Endothelial cell of umbilical vein (primary cell): ENCODE results near the gene LZTS2. TPM values are rescaled to one million over a fixed set of nuclear protein-coding genes. Genes with fewer than 3 reads are reported as not detected.

Experiments used
- BruUV-seq: library from RNA; stranded (reverse); fragments of 400-500 nt; replicated peaks from 2 replicates; lab custom pipeline; 2021; lab: Mats Ljungman, UMichigan
- CTCF ChIA-PET: fragments of 300-600, 350-600 bp; sonication (Branson Sonifier 250); formaldehyde crosslinking; loops from one replicate; lab custom pipeline; 2021; ENCODE audit warnings: antibody characterized with exemption, inconsistent platforms; lab: Charles Lee
- POLR2A ChIA-PET: fragments of 300-600, 350-600 bp; sonication (Branson Sonifier 250); formaldehyde crosslinking; loops from one replicate; lab custom pipeline; 2021; ENCODE audit warnings: antibody characterized with exemption, inconsistent platforms; lab: Charles Lee
- DNase-seq: peaks from one replicate; pipeline ENCODE4 v3.0.0-alpha.2; 2011; ENCODE audit warnings: low read depth, low spot score
- FAIRE-seq: peaks from 2 replicates; lab custom pipeline; 2011; peaks lifted over from hg19 to GRCh38; lab: Jason Lieb, UNC
- H2AFZ ChIP-seq: 2 replicates; pipeline ENCODE4 v1.6.0; 2012; ENCODE audit warnings: low read depth, low read length, control low read depth, inconsistent platforms
- H3K27ac ChIP-seq: 2 replicates; pipeline ENCODE4 v1.5.1; 2011; ENCODE audit warnings: low read depth, mild to moderate bottlenecking, control low read depth, low read length, moderate library complexity; ENCODE audit not compliant: insufficient read depth
- H3K27me3 ChIP-seq, 2 experiments: 2 replicates each; pipeline versions ENCODE4 v1.6.0 to v1.6.1; 2011; ENCODE audit warnings: low read length in 2 of 2, mixed read lengths in 1 of 2; ENCODE audit not compliant: control insufficient read depth in 2 of 2, insufficient read depth in 2 of 2
- H3K36me3 ChIP-seq, 2 experiments: 2 replicates in 1 of 2; 3 replicates in 1 of 2; pipeline ENCODE4 v1.5.1; 2011; ENCODE audit warnings: low read length in 2 of 2, mild to moderate bottlenecking in 1 of 2, moderate library complexity in 1 of 2; ENCODE audit not compliant: control insufficient read depth in 2 of 2, insufficient read depth in 2 of 2; ENCODE audit errors: extremely low read depth in 1 of 2
- H3K4me1 ChIP-seq: 3 replicates; pipeline ENCODE4 v1.5.1; 2011; ENCODE audit warnings: mild to moderate bottlenecking, low read length; ENCODE audit not compliant: control insufficient read depth, insufficient read depth; ENCODE audit errors: extremely low read depth
- H3K4me2 ChIP-seq: 2 replicates; pipeline ENCODE4 v1.6.1; 2011; ENCODE audit warnings: low read length, control low read depth, mixed read lengths; ENCODE audit not compliant: insufficient read depth
- H3K4me3 ChIP-seq, 3 experiments: fragments of 200-600 bp in 1 of 3; sonication (generic), shearing (Covaris generic) in 1 of 3; replicated peaks in 1 of 3; 2 replicates each; pipeline ENCODE4 v1.5.1; 2011 to 2016; ENCODE audit warnings: control low read depth in 3 of 3, low read length in 3 of 3, mild to moderate bottlenecking in 2 of 3, inconsistent platforms in 1 of 3, low read depth in 1 of 3, moderate library complexity in 1 of 3; ENCODE audit not compliant: insufficient read depth in 1 of 3
- H3K79me2 ChIP-seq: 2 replicates; pipeline ENCODE4 v1.6.0; 2012; ENCODE audit warnings: low read length, inconsistent platforms; ENCODE audit not compliant: control insufficient read depth, insufficient read depth
- H3K9ac ChIP-seq: replicated peaks from 2 replicates; pipeline ENCODE3; 2011; ENCODE audit warnings: low read length, control low read depth; ENCODE audit not compliant: insufficient read depth; ENCODE audit errors: extremely low read depth
- H3K9me1 ChIP-seq: replicated peaks from 3 replicates; pipeline ENCODE4 v1.6.0; 2011; ENCODE audit warnings: mild to moderate bottlenecking, low read length; ENCODE audit not compliant: control insufficient read depth, insufficient read depth; ENCODE audit errors: extremely low read depth
- H3K9me3 ChIP-seq: replicated peaks from 2 replicates; pipeline ENCODE4 v1.5.1; 2012; ENCODE audit warnings: low read length, inconsistent platforms; ENCODE audit not compliant: control insufficient read depth, insufficient read depth
- H4K20me1 ChIP-seq: replicated peaks from 2 replicates; pipeline ENCODE3; 2011; ENCODE audit warnings: mild to moderate bottlenecking, low read length; ENCODE audit not compliant: control insufficient read depth, insufficient read depth; ENCODE audit errors: extremely low read depth
- CTCF ChIP-seq, 2 donors: IDR thresholded peaks; 1 replicate in 1 of 2; 2 replicates in 1 of 2; pipeline ENCODE4 v1.5.1; 2011; ENCODE audit warnings: low read length in 2 of 2, mild to moderate bottlenecking in 2 of 2, moderate library complexity in 2 of 2, control low read depth in 1 of 2, inconsistent platforms in 1 of 2, low read depth in 1 of 2; ENCODE audit not compliant: insufficient read depth in 1 of 2; ENCODE audit errors: extremely low read depth in 1 of 2
- EZH2 ChIP-seq: IDR thresholded peaks from 2 replicates; pipeline ENCODE4 v1.6.1; 2012; ENCODE audit warnings: borderline replicate concordance, low read depth, mild to moderate bottlenecking, moderate library complexity, low read length, inconsistent platforms; ENCODE audit not compliant: severe bottlenecking
- FOS ChIP-seq: IDR thresholded peaks from 2 replicates; pipeline ENCODE4 v1.6.1; 2011; ENCODE audit warnings: mild to moderate bottlenecking, low read length, moderate library complexity, borderline replicate concordance; ENCODE audit not compliant: insufficient read depth
- GATA2 ChIP-seq: IDR thresholded peaks from 2 replicates; pipeline ENCODE4 v1.7.0; 2011; ENCODE audit warnings: low read depth, mild to moderate bottlenecking, moderate library complexity, mixed read lengths, low read length; ENCODE audit not compliant: insufficient read length, insufficient read depth
- JUN ChIP-seq: IDR thresholded peaks from 2 replicates; pipeline ENCODE4 v1.6.1; 2011; ENCODE audit warnings: borderline replicate concordance, low read depth; ENCODE audit not compliant: insufficient read length, insufficient read depth
- MAX ChIP-seq: IDR thresholded peaks from 2 replicates; pipeline ENCODE4 v1.6.1; 2011; ENCODE audit not compliant: insufficient read depth, insufficient read length
- MYC ChIP-seq: IDR thresholded peaks from one replicate; pipeline ENCODE4 v1.6.1; 2011; ENCODE audit warnings: mild to moderate bottlenecking, low read depth, low read length
- POLR2A ChIP-seq: IDR thresholded peaks from 2 replicates; pipeline ENCODE4 v1.6.1; 2012; ENCODE audit warnings: low read depth, mild to moderate bottlenecking, control low read depth, low read length
- POLR2AphosphoS5 ChIP-seq: IDR thresholded peaks from 2 replicates; pipeline ENCODE4 v1.6.1; 2012; ENCODE audit warnings: low read depth, mild to moderate bottlenecking, control low read depth, low read length, moderate library complexity; ENCODE audit not compliant: insufficient read depth
- dilution Hi-C: fragments of 300-500 bp; cut with MboI; formaldehyde crosslinking; loops from one replicate; pipeline ENCODE4 v1.15.0; 2019; ENCODE audit warnings: low sequenced_read_pairs; ENCODE audit not compliant: extremely low pct_ligation_motif_present
- intact Hi-C: fragments of 100-400 bp; cut with micrococcal nuclease; formaldehyde crosslinking; loops from one replicate; pipeline ENCODE4 v1.10.0; 2022
- polyA plus RNA-seq, 4 experiments: library from polyadenylated mRNA; depleted of rRNA in 3 of 4; stranded (reverse) in 3 of 4; unstranded in 1 of 4; fragments of >200 nt; gene quantifications; 2 replicates each; pipeline versions ENCODE4 v1.2.1 to v1.2.3, GENCODE V29; 2011 to 2012; ENCODE audit warnings: missing spikeins in 1 of 4
- total RNA-seq: library from RNA; stranded (reverse); gene quantifications from 2 replicates; pipeline ENCODE4 v1.2.3, GENCODE V29; 2021

The LZTS2 gene
- total and polyA plus RNA-seq, 2 donors (not counting 3 experiments of a cell fraction or from before 2014, with no cell fraction given), result 70.8 to 79.5 TPM

- no peak for FAIRE-seq
- Histone ChIP-seq H4K20me1 (no peaks in the 10 kb centered on the region), H3K9me1 (no peaks in the 10 kb centered on the region), H2AFZ (no peak overlapping the region), H3K4me2 (no peak overlapping the region), H3K36me3 (peaks cover 10 to 38% of the 10 kb centered on the region in 2 experiments), H3K9me3 (no peaks in the 10 kb centered on the region), H3K9ac (no peak overlapping the region), H3K27me3 (peaks cover 2 to 3% of the 10 kb centered on the region in 2 experiments), H3K27ac (no peak overlapping the region), H3K4me3 (no peak overlapping the region), H3K79me2 (no peaks in the 10 kb centered on the region), H3K4me1 (peaks cover 11% of the 10 kb centered on the region)
- TF ChIP-seq MAX (no peak), POLR2A (no peak), EZH2 (no peak), JUN (no peak), POLR2AphosphoS5 (no peak), CTCF (IDR thresholded peaks at IDR 0.05; ENCODE audit: extremely low read depth in 1 of 2, insufficient read depth in 1 of 2, low read depth in 1 of 2, low read length in 2 of 2) (no peak), MYC (no peak), GATA2 (no peak), FOS (no peak)
- dilution Hi-C loops (no loop called here), intact Hi-C loops (loop anchor here (1.0 kb wide), 2 partner anchors 9 to 25 kb away; no protein-coding TSS in a partner anchor)
- no peak for DNase-seq
- ChIA-PET POLR2A (interaction anchor here (0.6 kb wide), 2 partner anchors 20 to 57 kb away, joined by 3 to 9 read pairs; no protein-coding TSS in a partner anchor), CTCF (interaction anchor here (0.6 to 9.9 kb wide), 18 partner anchors 10 to 1599 kb away, joined by 3 to 165 read pairs (median 4); partner anchors contain the start of genes KAZALD1, PDZD7 and SFXN3)
- no TSS peak for BruUV-seq
Observed at GRCh38 chr10:101040851-101041250, 41.2 kb downstream of the LZTS2 start.
